Measurements from ENCODE around the gene IL1RAPL2. TPM values are rescaled to one million over a fixed set of nuclear protein-coding genes. Genes with fewer than 3 reads are reported as not detected.
"Not testable (repeated sequence)": the region's sequence is repeated elsewhere in the genome, so short reads cannot be mapped to it uniquely, and the experiment has no call there.

The IL1RAPL2 gene
- total and polyA plus RNA-seq, 2 donors (not counting 3 experiments of a cell fraction or from before 2014, with no cell fraction given): not detected

DNA sequence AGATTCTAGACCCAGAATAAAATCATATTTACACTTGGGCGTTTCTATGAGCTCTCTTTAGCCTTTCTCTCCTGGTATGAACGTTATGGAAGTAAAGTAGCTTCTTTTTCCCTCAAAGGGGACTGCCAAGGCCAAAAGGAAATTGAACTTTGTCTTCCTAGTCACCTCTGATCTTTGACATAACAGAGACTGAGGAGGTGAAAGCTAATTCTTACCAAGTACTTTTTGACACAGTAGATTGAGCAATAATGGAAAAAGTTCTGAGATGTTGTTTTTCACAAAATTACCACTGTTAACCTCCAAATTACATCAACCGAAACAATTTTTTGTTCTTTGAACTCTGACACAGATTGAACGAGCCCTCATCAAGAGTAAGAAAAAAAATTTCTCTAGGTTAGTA, 336.1 kb downstream of the IL1RAPL2 start:
- Histone ChIP-seq H3K9me3 (replicated peaks; ENCODE audit: control insufficient read depth, insufficient read depth, low read length) (no peaks in the 10 kb centered on the region), H4K20me1 (replicated peaks; ENCODE audit: control insufficient read depth, extremely low read depth, insufficient read depth, low read length) (no peaks in the 10 kb centered on the region), H3K4me2 (ENCODE audit: insufficient read depth, low read length) (no peak overlapping the region), H3K79me2 (ENCODE audit: control insufficient read depth, insufficient read depth, low read length) (no peaks in the 10 kb centered on the region), H2AFZ (ENCODE audit: low read depth, low read length) (no peak overlapping the region), H3K36me3 (ENCODE audit: control insufficient read depth in 2 of 2, extremely low read depth in 1 of 2, insufficient read depth in 2 of 2, low read length in 2 of 2) (no peaks in the 10 kb centered on the region), H3K9ac (replicated peaks; ENCODE audit: extremely low read depth, insufficient read depth, low read length) (no peak overlapping the region), H3K9me1 (replicated peaks; ENCODE audit: control insufficient read depth, extremely low read depth, insufficient read depth, low read length) (no peaks in the 10 kb centered on the region), H3K27me3 (ENCODE audit: control insufficient read depth in 2 of 2, insufficient read depth in 2 of 2, low read length in 2 of 2) (no peaks in the 10 kb centered on the region), H3K27ac (ENCODE audit: insufficient read depth, low read depth, low read length) (no peak overlapping the region), H3K4me1 (ENCODE audit: control insufficient read depth, extremely low read depth, insufficient read depth, low read length) (no peaks in the 10 kb centered on the region), H3K4me3 (replicated peaks in 1 of 3; ENCODE audit: insufficient read depth in 1 of 3, low read depth in 1 of 3, low read length in 3 of 3) (no peak overlapping the region)
- no peak for DNase-seq (ENCODE audit: low read depth, low spot score)
- CTCF ChIA-PET: interaction anchor here (1.3 kb wide), 1 partner anchor 20 kb away, joined by 4 read pairs; no protein-coding TSS in a partner anchor
- no peak for FAIRE-seq
- dilution Hi-C loops (cut with MboI; ENCODE audit: extremely low pct_ligation_motif_present, low sequenced_read_pairs) (no loop called here), intact Hi-C loops (cut with micrococcal nuclease) (no loop called here)
- no peak for TF ChIP-seq CTCF (IDR thresholded peaks at IDR 0.05; ENCODE audit: extremely low read depth in 1 of 2, insufficient read depth in 1 of 2, low read depth in 1 of 2, low read length in 2 of 2)
- no peak for TF ChIP-seq POLR2AphosphoS5 (IDR thresholded peaks at IDR 0.05; ENCODE audit: insufficient read depth, low read depth, low read length)
- TF ChIP-seq GATA2 (IDR thresholded peaks at IDR 0.05; ENCODE audit: insufficient read depth, insufficient read length, low read depth, low read length): no peak
- no peak for TF ChIP-seq JUN (IDR thresholded peaks at IDR 0.05; ENCODE audit: borderline replicate concordance, insufficient read depth, insufficient read length, low read depth)
- TF ChIP-seq POLR2A (IDR thresholded peaks at IDR 0.05; ENCODE audit: low read depth, low read length): no peak
- TF ChIP-seq MYC (IDR thresholded peaks at IDR 0.05; ENCODE audit: low read depth, low read length): no peak
- no peak for TF ChIP-seq FOS (IDR thresholded peaks at IDR 0.05; ENCODE audit: borderline replicate concordance, insufficient read depth, low read length)
- no peak for TF ChIP-seq EZH2 (IDR thresholded peaks at IDR 0.05; ENCODE audit: borderline replicate concordance, low read depth, low read length, severe bottlenecking)
- no peak for TF ChIP-seq MAX (IDR thresholded peaks at IDR 0.05; ENCODE audit: insufficient read depth, insufficient read length)
- POLR2A ChIA-PET: no interaction called here
- BruUV-seq (replicated peaks): no TSS peak

DNA sequence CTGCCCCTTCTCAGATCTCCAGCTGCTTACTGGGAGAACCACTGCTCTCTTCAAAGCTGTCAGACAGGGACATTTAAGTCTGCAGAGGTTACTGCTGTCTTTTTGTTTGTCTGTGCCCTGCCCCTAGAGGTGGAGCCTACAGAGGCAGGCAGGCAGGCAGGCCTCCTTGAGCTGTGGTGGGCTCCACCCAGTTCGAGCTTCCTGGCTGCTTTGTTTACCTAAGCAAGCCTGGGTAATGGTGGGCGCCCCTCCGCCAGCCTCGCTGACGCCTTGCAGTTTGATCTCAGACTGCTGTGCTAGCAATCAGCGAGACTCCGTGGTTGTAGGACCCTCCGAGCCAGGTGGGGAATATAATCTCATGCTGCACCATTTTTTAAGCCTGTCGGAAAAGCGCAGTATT, 343.7 kb downstream of the IL1RAPL2 start:
- DNase-seq (ENCODE audit: low read depth, low spot score); H3K9me1 ChIP-seq (replicated peaks; ENCODE audit: control insufficient read depth, extremely low read depth, insufficient read depth, low read length); BruUV-seq (replicated peaks); H4K20me1 ChIP-seq (replicated peaks; ENCODE audit: control insufficient read depth, extremely low read depth, insufficient read depth, low read length); H3K4me1 ChIP-seq (ENCODE audit: control insufficient read depth, extremely low read depth, insufficient read depth, low read length); H3K27ac ChIP-seq (ENCODE audit: insufficient read depth, low read depth, low read length); POLR2A ChIA-PET; FAIRE-seq; H3K9me3 ChIP-seq (replicated peaks; ENCODE audit: control insufficient read depth, insufficient read depth, low read length); CTCF ChIA-PET; H3K9ac ChIP-seq (replicated peaks; ENCODE audit: extremely low read depth, insufficient read depth, low read length); H3K36me3 ChIP-seq (ENCODE audit: control insufficient read depth in 2 of 2, extremely low read depth in 1 of 2, insufficient read depth in 2 of 2, low read length in 2 of 2); intact Hi-C loops (cut with micrococcal nuclease); H3K4me2 ChIP-seq (ENCODE audit: insufficient read depth, low read length); H3K4me3 ChIP-seq (replicated peaks in 1 of 3; ENCODE audit: insufficient read depth in 1 of 3, low read depth in 1 of 3, low read length in 3 of 3); H3K79me2 ChIP-seq (ENCODE audit: control insufficient read depth, insufficient read depth, low read length); H3K27me3 ChIP-seq (ENCODE audit: control insufficient read depth in 2 of 2, insufficient read depth in 2 of 2, low read length in 2 of 2); H2AFZ ChIP-seq (ENCODE audit: low read depth, low read length); dilution Hi-C loops (cut with MboI; ENCODE audit: extremely low pct_ligation_motif_present, low sequenced_read_pairs): not testable (repeated sequence)
